Suprapubic skin (tissue), 4 donors: Measurements from ENCODE around the gene ATAD3B. TPM values are rescaled to one million over a fixed set of nuclear protein-coding genes. Genes with fewer than 3 reads are reported as not detected.

Experiments used
- DNase-seq, 2 donors: peaks; one replicate each; pipeline ENCODE4 v3.0.0-alpha.2; 2019; ENCODE audit warnings: low spot score in 2 of 2
- H3K27ac ChIP-seq: fragments of 200-600 bp; sonication (generic); one replicate; pipeline ENCODE4 v1.5.1; 2019
- H3K27me3 ChIP-seq: fragments of 200-600 bp; sonication (generic); one replicate; pipeline ENCODE4 v1.5.1; 2019
- H3K36me3 ChIP-seq: fragments of 200-600 bp; sonication (generic); one replicate; pipeline ENCODE4 v1.5.1; 2019
- H3K4me1 ChIP-seq: fragments of 200-600 bp; sonication (generic); one replicate; pipeline ENCODE4 v1.5.1; 2019
- H3K4me3 ChIP-seq: fragments of 200-600 bp; sonication (generic); one replicate; pipeline ENCODE4 v1.5.1; 2019; ENCODE audit warnings: mild to moderate bottlenecking
- H3K9me3 ChIP-seq: fragments of 200-600 bp; sonication (generic); one replicate; pipeline ENCODE4 v1.5.1; 2019
- CTCF ChIP-seq, 2 donors: fragments of 200-600 bp in 1 of 2; fragments of 450-650 bp in 1 of 2; sonication (generic) in 1 of 2; IDR thresholded peaks; one replicate each; pipeline ENCODE4 v1.5.1; 2016 to 2019; ENCODE audit warnings: antibody characterized with exemption in 2 of 2, mild to moderate bottlenecking in 1 of 2, moderate library complexity in 1 of 2
- EP300 ChIP-seq: sonication (generic); formaldehyde crosslinking; IDR thresholded peaks from one replicate; pipeline ENCODE4 v1.6.1; 2017; ENCODE audit warnings: antibody characterized with exemption
- POLR2A ChIP-seq, 2 donors: fragments of 450-650 bp; IDR thresholded peaks; one replicate each; pipeline ENCODE4 v1.6.1; 2017; ENCODE audit warnings: antibody characterized with exemption in 2 of 2, mild to moderate bottlenecking in 2 of 2, moderate library complexity in 2 of 2
- POLR2AphosphoS5 ChIP-seq, 3 donors: sonication (generic); formaldehyde crosslinking; IDR thresholded peaks; one replicate each; pipeline ENCODE4 v1.6.1; 2017; ENCODE audit warnings: antibody characterized with exemption in 3 of 3
- whole genome bisulfite sequencing: methylation state at CpG from one replicate; pipeline ENCODE4 v1.1.5; 2018; 5-methylcytosine and 5-hydroxymethylcytosine counted together
- total RNA-seq, 4 donors: library from RNA; depleted of rRNA; stranded (reverse); fragments of >200 nt; gene quantifications; one replicate each; pipeline ENCODE4 v1.1.0, GENCODE V29; 2016

The ATAD3B gene
- total RNA-seq, 4 donors from 2014 or later, result 18.5 to 71.9 (median 23.7) TPM

GRCh38 chr1:1432951-1433803, 38.4 kb upstream of the ATAD3B start:
- Histone ChIP-seq H3K27me3 (no peaks in the 10 kb centered on the region), H3K4me3 (peak overlapping the region; percentile 70), H3K36me3 (no peaks in the 10 kb centered on the region), H3K4me1 (peaks cover 89% of the 10 kb centered on the region), H3K27ac (peak overlapping the region; percentile 92), H3K9me3 (no peaks in the 10 kb centered on the region)
- peak in 1 of 2 donors; percentile 88 for DNase-seq
- peak in 2 of 3 donors; percentile 48 to 71 for TF ChIP-seq POLR2AphosphoS5 (IDR thresholded peaks at IDR 0.05)
- no peak for TF ChIP-seq POLR2A (IDR thresholded peaks at IDR 0.05)
- WGBS, result 65% methylated on average over 16 of the region's 34 CpGs

GRCh38 chr1:1433804-1434130, 37.8 kb upstream of the ATAD3B start:
- Histone ChIP-seq H3K36me3 (no peaks in the 10 kb centered on the region), H3K9me3 (no peaks in the 10 kb centered on the region), H3K27me3 (no peaks in the 10 kb centered on the region), H3K4me1 (peaks cover 91% of the 10 kb centered on the region), H3K4me3 (peak overlapping the region; percentile 70), H3K27ac (peak overlapping the region; percentile 92)
- 10% methylated on average over 6 of the region's 12 CpGs for WGBS
- no peak for TF ChIP-seq EP300
- TF ChIP-seq CTCF (IDR thresholded peaks at IDR 0.05), result no peak
- no peak for TF ChIP-seq POLR2AphosphoS5 (IDR thresholded peaks at IDR 0.05)
- no peak for TF ChIP-seq POLR2A (IDR thresholded peaks at IDR 0.05)
- DNase-seq, result no peak

- WGBS, result 0% methylated on average over 2 of the region's 32 CpGs
- no peaks in the 10 kb centered on the region for H3K9me3 ChIP-seq
- no peaks in the 10 kb centered on the region for H3K27me3 ChIP-seq
- peak overlapping the region; percentile 70 for H3K4me3 ChIP-seq
- H3K27ac ChIP-seq, result peak overlapping the region; percentile 92
- DNase-seq, result no peak
- H3K4me1 ChIP-seq, result peaks cover 91% of the 10 kb centered on the region
- H3K36me3 ChIP-seq, result peaks cover 5% of the 10 kb centered on the region
- TF ChIP-seq CTCF (IDR thresholded peaks at IDR 0.05) (no peak), POLR2AphosphoS5 (IDR thresholded peaks at IDR 0.05) (no peak), POLR2A (IDR thresholded peaks at IDR 0.05) (no peak), EP300 (no peak)
Observed at GRCh38 chr1:1434131-1434823, 37.3 kb upstream of the ATAD3B start.

- 91% methylated on average over 2 of the region's 4 CpGs for WGBS
- H3K4me3 ChIP-seq, result peak overlapping the region; percentile 70
- no peak for TF ChIP-seq CTCF (IDR thresholded peaks at IDR 0.05)
- no peak for TF ChIP-seq POLR2AphosphoS5 (IDR thresholded peaks at IDR 0.05)
- TF ChIP-seq POLR2A (IDR thresholded peaks at IDR 0.05), result no peak
- no peak for TF ChIP-seq EP300
- H3K27ac ChIP-seq, result peak overlapping the region; percentile 92
- H3K27me3 ChIP-seq, result no peaks in the 10 kb centered on the region
- DNase-seq, result no peak
- peaks cover 87% of the 10 kb centered on the region for H3K4me1 ChIP-seq
- H3K9me3 ChIP-seq, result no peaks in the 10 kb centered on the region
- peaks cover 6% of the 10 kb centered on the region for H3K36me3 ChIP-seq
Observed at GRCh38 chr1:1434824-1435105, 36.8 kb upstream of the ATAD3B start.

- Histone ChIP-seq H3K36me3 (peaks cover 9% of the 10 kb centered on the region), H3K9me3 (no peaks in the 10 kb centered on the region), H3K27me3 (no peaks in the 10 kb centered on the region), H3K4me3 (peak within 1 kb of the TSS; percentile 70), H3K4me1 (peaks cover 86% of the 10 kb centered on the region), H3K27ac (peak within 1 kb of the TSS; percentile 92)
- TF ChIP-seq CTCF (IDR thresholded peaks at IDR 0.05) (no peak), EP300 (no peak), POLR2A (IDR thresholded peaks at IDR 0.05) (no peak), POLR2AphosphoS5 (IDR thresholded peaks at IDR 0.05) (no peak)
- no peak for DNase-seq
- 34% methylated on average over 15 of the region's 89 CpGs for WGBS
Observed at GRCh38 chr1:1435106-1435903, 36.3 kb upstream of the ATAD3B start, which contains the start of gene VWA1. Gene VWA1 (plus strand): TSS chr1:1435690. CDS start chr1:1435749, 59 bp downstream.
